H1 (cell line): ENCODE results near the gene SLC38A1. TPM values are rescaled to one million over a fixed set of nuclear protein-coding genes. Genes with fewer than 3 reads are reported as not detected.

Experiments used
- CTCF ChIA-PET: fragments of 300-600 bp; sonication (Branson Sonifier 250); formaldehyde crosslinking; loops from one replicate; lab custom pipeline; 2021; ENCODE audit not compliant: partially characterized antibody; lab: Charles Lee
- POLR2A ChIA-PET: fragments of 300-600 bp; sonication (Branson Sonifier 250); formaldehyde crosslinking; loops from one replicate; lab custom pipeline; 2021; ENCODE audit warnings: inconsistent platforms; ENCODE audit not compliant: partially characterized antibody; lab: Charles Lee
- DNase-seq, 2 experiments: peaks; one replicate each; pipeline versions ENCODE4 v3.0.0 to v3.0.0-alpha.2; 2010 to 2022; ENCODE audit warnings: low spot score in 2 of 2, low read depth in 1 of 2, mixed read lengths in 1 of 2
- FAIRE-seq: peaks from 2 replicates; lab custom pipeline; 2011; peaks lifted over from hg19 to GRCh38; lab: Jason Lieb, UNC
- H2AFZ ChIP-seq: 2 replicates; pipeline ENCODE4 v1.8.1; 2012; ENCODE audit warnings: low read length, inconsistent platforms
- H2AK5ac ChIP-seq: 2 replicates; pipeline ENCODE4 v1.6.1; 2013; ENCODE audit warnings: low read depth, low read length
- H2BK120ac ChIP-seq: replicated peaks from 2 replicates; pipeline ENCODE3; 2013; ENCODE audit warnings: low read depth, low read length, inconsistent platforms
- H2BK12ac ChIP-seq: 2 replicates; pipeline ENCODE4 v1.6.1; 2013; ENCODE audit warnings: low read depth, low read length
- H2BK15ac ChIP-seq: 2 replicates; pipeline ENCODE4 v1.6.1; 2013; ENCODE audit warnings: low read length
- H2BK20ac ChIP-seq: 2 replicates; pipeline ENCODE4 v1.6.1; 2013; ENCODE audit warnings: low read length
- H2BK5ac ChIP-seq: 2 replicates; pipeline ENCODE4 v1.6.1; 2013; ENCODE audit warnings: low read depth, low read length
- H3K14ac ChIP-seq: 2 replicates; pipeline ENCODE4 v1.6.1; 2013; ENCODE audit warnings: inconsistent platforms; ENCODE audit not compliant: insufficient read length
- H3K18ac ChIP-seq: 2 replicates; pipeline ENCODE4 v1.6.1; 2013; ENCODE audit warnings: low read length; ENCODE audit errors: extremely low read depth
- H3K23ac ChIP-seq: 2 replicates; pipeline ENCODE4 v1.6.1; 2013; ENCODE audit warnings: inconsistent platforms; ENCODE audit not compliant: insufficient read length
- H3K23me2 ChIP-seq: 2 replicates; pipeline ENCODE4 v1.6.1; 2013; ENCODE audit warnings: low read depth, low read length
- H3K27ac ChIP-seq: 2 replicates; pipeline ENCODE4 v1.6.1; 2011; ENCODE audit warnings: low read depth, low read length, inconsistent platforms
- H3K27me3 ChIP-seq, 4 experiments: replicated peaks in 1 of 4; 1 replicate in 1 of 4; 2 replicates in 3 of 4; pipeline versions ENCODE4 v1.6.1 to v1.8.1; 2011 to 2013; ENCODE audit warnings: low read length in 3 of 4, mild to moderate bottlenecking in 3 of 4, inconsistent platforms in 2 of 4, mixed read lengths in 2 of 4, moderate library complexity in 1 of 4; ENCODE audit not compliant: control insufficient read depth in 3 of 4, insufficient read depth in 3 of 4; ENCODE audit errors: extremely low read depth in 1 of 4
- H3K36me3 ChIP-seq, 4 experiments: 2 replicates each; pipeline versions ENCODE4 v1.6.1 to v1.8.1; 2011 to 2013; ENCODE audit warnings: mild to moderate bottlenecking in 4 of 4, low read length in 3 of 4, moderate library complexity in 2 of 4, control low read depth in 1 of 4, inconsistent platforms in 1 of 4; ENCODE audit not compliant: insufficient read depth in 4 of 4, control insufficient read depth in 2 of 4
- H3K4ac ChIP-seq: replicated peaks from 2 replicates; pipeline ENCODE3; 2013; ENCODE audit warnings: low read length, low read depth, mixed read lengths, inconsistent platforms; ENCODE audit not compliant: insufficient read length
- H3K4me1 ChIP-seq, 4 experiments: replicated peaks in 1 of 4; 1 replicate in 1 of 4; 2 replicates in 3 of 4; pipeline versions ENCODE4 v1.6.1 to v1.8.1; 2011 to 2013; ENCODE audit warnings: low read length in 3 of 4, inconsistent platforms in 2 of 4, mixed read lengths in 1 of 4; ENCODE audit not compliant: insufficient read depth in 4 of 4, control insufficient read depth in 3 of 4
- H3K4me2 ChIP-seq, 2 experiments: 2 replicates each; pipeline versions ENCODE4 v1.6.1 to v1.8.1; 2011 to 2013; ENCODE audit warnings: low read depth in 2 of 2, low read length in 2 of 2, control low read depth in 1 of 2, inconsistent platforms in 1 of 2, mild to moderate bottlenecking in 1 of 2; ENCODE audit not compliant: insufficient read depth in 1 of 2
- H3K4me3 ChIP-seq, 4 experiments: fragments of 200-600, 300-600 bp in 1 of 4; sonication (generic), shearing (Covaris generic), sonication (Bioruptor Twin) in 1 of 4; 2 replicates each; pipeline versions ENCODE4 v1.5.1 to v1.8.1; 2011 to 2016; ENCODE audit warnings: low read length in 4 of 4, low read depth in 3 of 4, control low read depth in 2 of 4, inconsistent platforms in 2 of 4, mild to moderate bottlenecking in 2 of 4, mixed read lengths in 1 of 4, moderate library complexity in 1 of 4; ENCODE audit not compliant: insufficient read depth in 2 of 4; ENCODE audit errors: extremely low read depth in 1 of 4
- H3K56ac ChIP-seq: replicated peaks from 2 replicates; pipeline ENCODE3; 2013; ENCODE audit warnings: low read depth, mild to moderate bottlenecking, mixed read lengths, low read length, inconsistent platforms; ENCODE audit not compliant: insufficient read length
- H3K79me1 ChIP-seq: 2 replicates; pipeline ENCODE4 v1.6.1; 2013; ENCODE audit warnings: low read depth, low read length, control low read depth
- H3K79me2 ChIP-seq, 2 experiments: 2 replicates each; pipeline versions ENCODE4 v1.6.1 to v1.8.1; 2012 to 2013; ENCODE audit warnings: low read length in 2 of 2, mild to moderate bottlenecking in 2 of 2, inconsistent platforms in 1 of 2; ENCODE audit not compliant: insufficient read depth in 2 of 2, control insufficient read depth in 1 of 2
- H3K9ac ChIP-seq, 4 experiments: replicated peaks in 1 of 4; 1 replicate in 1 of 4; 2 replicates in 3 of 4; pipeline versions ENCODE4 v1.6.1 to v1.8.1; 2011 to 2013; ENCODE audit warnings: low read depth in 3 of 4, low read length in 3 of 4, control low read depth in 2 of 4, mild to moderate bottlenecking in 2 of 4, moderate library complexity in 2 of 4, inconsistent platforms in 1 of 4; ENCODE audit errors: extremely low read depth in 1 of 4
- H3K9me3 ChIP-seq, 2 experiments: 2 replicates each; pipeline versions ENCODE4 v1.6.1 to v1.8.1; 2012 to 2013; ENCODE audit warnings: mild to moderate bottlenecking in 2 of 2, moderate library complexity in 2 of 2, control low read depth in 1 of 2, inconsistent platforms in 1 of 2, low read depth in 1 of 2, low read length in 1 of 2, mixed read lengths in 1 of 2; ENCODE audit not compliant: insufficient read depth in 2 of 2
- H4K20me1 ChIP-seq, 2 experiments: replicated peaks in 1 of 2; 2 replicates each; pipeline versions ENCODE3 to v1.8.1; 2011 to 2013; ENCODE audit warnings: inconsistent platforms in 2 of 2, low read length in 2 of 2, mild to moderate bottlenecking in 1 of 2; ENCODE audit not compliant: insufficient read depth in 2 of 2, control insufficient read depth in 1 of 2
- H4K5ac ChIP-seq: 2 replicates; pipeline ENCODE4 v1.6.1; 2013; ENCODE audit warnings: low read length, low read depth, mixed read lengths, inconsistent platforms; ENCODE audit not compliant: insufficient read length
- H4K8ac ChIP-seq: 2 replicates; pipeline ENCODE4 v1.8.0; 2013; ENCODE audit warnings: mild to moderate bottlenecking, moderate library complexity, low read length, inconsistent platforms; ENCODE audit not compliant: insufficient read depth; ENCODE audit errors: extremely low read depth
- H4K91ac ChIP-seq: replicated peaks from 2 replicates; pipeline ENCODE3; 2013; ENCODE audit warnings: low read length, mixed read lengths, inconsistent platforms; ENCODE audit not compliant: insufficient read length
- HDAC2 ChIP-seq, 2 experiments: fragments of 300-600 bp in 1 of 2; sonication (generic) in 1 of 2; IDR thresholded peaks; 2 replicates each; pipeline ENCODE4 v1.6.1; 2011 to 2012; ENCODE audit warnings: low read depth in 2 of 2, low read length in 2 of 2, mild to moderate bottlenecking in 2 of 2, moderate library complexity in 2 of 2, borderline replicate concordance in 1 of 2, inconsistent platforms in 1 of 2
- KDM5A ChIP-seq: fragments of 200-600 bp; IDR thresholded peaks from 2 replicates; pipeline ENCODE4 v1.7.1; 2012; ENCODE audit warnings: mild to moderate bottlenecking, low read length, inconsistent platforms, mixed read lengths
- MAFK ChIP-seq: IDR thresholded peaks from 2 replicates; pipeline ENCODE4 v1.6.1; 2012; ENCODE audit warnings: low read depth, mild to moderate bottlenecking, improper control_type of control experiment, low read length
- PHF8 ChIP-seq: fragments of 200-600 bp; sonication (generic); conservative IDR thresholded peaks from 2 replicates; pipeline ENCODE4 v1.7.1; 2012; ENCODE audit warnings: low read depth, mild to moderate bottlenecking, inconsistent platforms, low read length, moderate library complexity
- POLR2AphosphoS5 ChIP-seq: IDR thresholded peaks from 2 replicates; pipeline ENCODE4 v1.6.1; 2011; ENCODE audit warnings: low read depth, low read length
- RBBP5 ChIP-seq: IDR thresholded peaks from 2 replicates; pipeline ENCODE4 v1.7.1; 2012; ENCODE audit warnings: low read depth, mild to moderate bottlenecking, inconsistent platforms, low read length, moderate library complexity, borderline replicate concordance
- SAP30 ChIP-seq: fragments of 300-600 bp; sonication (generic); IDR thresholded peaks from 2 replicates; pipeline ENCODE4 v1.7.1; 2012; ENCODE audit warnings: low read length, moderate library complexity, mild to moderate bottlenecking, inconsistent platforms; ENCODE audit not compliant: insufficient read depth, insufficient replicate concordance
- SIN3A ChIP-seq, 2 experiments: IDR thresholded peaks in 1 of 2; conservative IDR thresholded peaks in 1 of 2; 2 replicates each; pipeline ENCODE4 v1.6.1; 2011 to 2012; ENCODE audit warnings: low read length in 2 of 2, improper control_type of control experiment in 1 of 2, low read depth in 1 of 2, mild to moderate bottlenecking in 1 of 2
- SIRT6 ChIP-seq: IDR thresholded peaks from one replicate; pipeline ENCODE4 v1.7.1; 2012; ENCODE audit warnings: low read length, inconsistent platforms
- SP2 ChIP-seq: IDR thresholded peaks from 2 replicates; pipeline ENCODE4 v1.6.1; 2012; ENCODE audit warnings: mild to moderate bottlenecking, low read length, inconsistent platforms
- SRF ChIP-seq: IDR thresholded peaks from 2 replicates; pipeline ENCODE4 v1.6.1; 2011; ENCODE audit warnings: mild to moderate bottlenecking, low read depth, low read length, moderate library complexity
- SUZ12 ChIP-seq: fragments of 200-600 bp; sonication (generic); IDR thresholded peaks from 2 replicates; pipeline ENCODE4 v1.6.1; 2012; ENCODE audit warnings: mild to moderate bottlenecking, inconsistent platforms, low read length, moderate library complexity, mixed read lengths
- TAF1 ChIP-seq: IDR thresholded peaks from 2 replicates; pipeline ENCODE4 v1.6.1; 2011; ENCODE audit warnings: mild to moderate bottlenecking, low read depth, low read length
- YY1 ChIP-seq: IDR thresholded peaks from 2 replicates; pipeline ENCODE4 v1.6.1; 2011; ENCODE audit warnings: low read depth, mild to moderate bottlenecking, low read length
- WGBS, 2 experiments: shearing (Covaris generic) in 1 of 2; methylation state at CpG; one replicate each; pipeline versions ENCODE4 v1.1.6 to v1.1.7; 2013 to 2015; ENCODE audit warnings: low lambda C conversion rate in 2 of 2, mixed read lengths in 2 of 2, inconsistent platforms in 1 of 2, low coverage in 1 of 2, missing lambda C conversion rate in 1 of 2; ENCODE audit not compliant: insufficient replicate concordance in 2 of 2, insufficient coverage in 1 of 2, insufficient read length in 1 of 2; ENCODE audit errors: extremely low coverage in 1 of 2, missing lambda C conversion rate in 1 of 2; 5-methylcytosine and 5-hydroxymethylcytosine counted together
- polyA plus RNA-seq, 7 experiments: library from polyadenylated mRNA; depleted of rRNA in 3 of 7; stranded (reverse) in 5 of 7; unstranded in 2 of 7; fragments of >200 nt in 5 of 7; fragments of 200-250 nt in 2 of 7; gene quantifications; 1 replicate in 5 of 7; 2 replicates in 1 of 7; 4 replicates in 1 of 7; pipeline versions ENCODE4 v1.2.1 to v1.2.3, GENCODE V29; 2011 to 2013; ENCODE audit warnings: missing spikeins in 2 of 7, mixed read lengths in 2 of 7
- total RNA-seq: library from RNA; stranded (reverse); fragmentation: NEBNext Ultra II Directional; extraction: Animal tissue kit (Norgen Biotek cat#: 25700); gene quantifications from 2 replicates; pipeline ENCODE4 v1.2.1, GENCODE V29; 2021

SLC38A1 gene
- total and polyA plus RNA-seq, 2 of the 8 experiments (the other 6 are each of a cell fraction or from before 2014, with no cell fraction given) = 83.4 to 242 TPM

GRCh38 chr12:46259071-46259470 is 9.8 kb downstream of the SLC38A1 start:
- H4K8ac ChIP-seq = no peak overlapping the region
- no peaks in the 10 kb centered on the region for H3K23me2 ChIP-seq
- H3K14ac ChIP-seq = no peak overlapping the region
- no peak overlapping the region; a peak in 1 of 4 replicates for H3K4me2 ChIP-seq
- DNase-seq = no peak
- H4K20me1 ChIP-seq = peaks cover 29 to 31% of the 10 kb centered on the region in 2 experiments
- no peak overlapping the region for H2AK5ac ChIP-seq
- peaks cover 13 to 33% (median 29%) of the 10 kb centered on the region in 4 experiments for H3K4me1 ChIP-seq
- no peak overlapping the region for H3K4ac ChIP-seq
- no peaks in the 10 kb centered on the region for H3K9me3 ChIP-seq
- no peak overlapping the region for H2BK120ac ChIP-seq
- no peak overlapping the region for H4K91ac ChIP-seq
- no peak overlapping the region for H2BK15ac ChIP-seq
- H3K79me2 ChIP-seq = peaks cover 76 to 100% of the 10 kb centered on the region in 2 experiments
- no peak overlapping the region for H4K5ac ChIP-seq
- no peak overlapping the region for H2BK12ac ChIP-seq
- H3K9ac ChIP-seq = no peak overlapping the region
- no peak overlapping the region for H3K27ac ChIP-seq
- H3K56ac ChIP-seq = no peak overlapping the region
- H2BK5ac ChIP-seq = no peak overlapping the region
- no peaks in the 10 kb centered on the region; the same call in 1 of the 2 replicates for H3K79me1 ChIP-seq
- POLR2A ChIA-PET = interaction anchor here (0.6 to 11.4 kb wide), 6 partner anchors 9 to 487 kb away, joined by 3 to 198 read pairs (median 4); partner anchors contain the start of gene SLC38A1
- peaks cover 5 to 17% (median 5%) of the 10 kb centered on the region in 4 experiments; a peak in 7 of 8 replicates for H3K36me3 ChIP-seq
- no peak overlapping the region for H2AFZ ChIP-seq
- no peak for FAIRE-seq
- H3K27me3 ChIP-seq = no peaks in the 10 kb centered on the region
- H3K23ac ChIP-seq = no peak overlapping the region
- H3K4me3 ChIP-seq = no peak overlapping the region
- no peak overlapping the region for H2BK20ac ChIP-seq
- 92% methylated on average over 4 of the region's 4 CpGs; no CpG with 5 or more reads in 1 of the 2 experiments for WGBS, 2 experiments
- H3K18ac ChIP-seq = no peak overlapping the region
- CTCF ChIA-PET = interaction anchor here (2.8 kb wide), 1 partner anchor 43 kb away, joined by 7 read pairs; no protein-coding TSS in a partner anchor
- TF ChIP-seq PHF8 = no peak
- TF ChIP-seq POLR2AphosphoS5 = no peak
- TF ChIP-seq KDM5A = no peak
- TF ChIP-seq SIRT6 = no peak
- no peak for TF ChIP-seq TAF1
- no peak for TF ChIP-seq SAP30
- TF ChIP-seq SIN3A (conservative IDR thresholded peaks at IDR 0.05 in 1 of 2, IDR thresholded peaks at IDR 0.05 in 1 of 2; ENCODE audit: low read depth in 1 of 2, low read length in 2 of 2) = no peak
- no peak for TF ChIP-seq MAFK
- no peak for TF ChIP-seq HDAC2 (IDR thresholded peaks at IDR 0.05; ENCODE audit: borderline replicate concordance in 1 of 2, low read depth in 2 of 2, low read length in 2 of 2)
- no peak for TF ChIP-seq YY1
- TF ChIP-seq RBBP5 = no peak
- no peak for TF ChIP-seq SRF
- no peak for TF ChIP-seq SUZ12
- TF ChIP-seq SP2 = no peak
